Epithelial cell of proximal tubule (primary cell): ENCODE measurements around the gene PCDHB1. TPM values are rescaled to one million over a fixed set of nuclear protein-coding genes. Genes with fewer than 3 reads are reported as not detected.
A peak's percentile ranks its signal among the peaks of the same experiment; 100 is the strongest.

Experiments used
- DNase-seq: peaks from one replicate; pipeline ENCODE4 v3.0.0-alpha.2; 2011; ENCODE audit warnings: low read depth
- H3K4me3 ChIP-seq: 2 replicates; pipeline ENCODE4 v1.5.1; 2011; ENCODE audit warnings: low read depth, mild to moderate bottlenecking, low read length
- CTCF ChIP-seq: conservative IDR thresholded peaks from 2 replicates; pipeline ENCODE4 v1.5.1; 2012; ENCODE audit warnings: low read depth, mild to moderate bottlenecking, low read length
- total RNA-seq: library from RNA; depleted of rRNA; stranded (reverse); fragments of >200 nt; gene quantifications from 2 replicates; pipeline ENCODE4 v1.2.3, GENCODE V29; 2015

The PCDHB1 gene
- total RNA-seq, 1 donor from 2014 or later: not detected

GRCh38 chr5:141039517-141039916, 11.7 kb upstream of the PCDHB1 start:
- DNase-seq: no peak
- peak overlapping the region; percentile 61 for H3K4me3 ChIP-seq
- no peak for TF ChIP-seq CTCF

- peak; percentile 64 for TF ChIP-seq CTCF
- peak overlapping the region; percentile 61 for H3K4me3 ChIP-seq
- DNase-seq: peak; percentile 26
Measured at GRCh38 chr5:141040093-141040770, 10.9 kb upstream of the PCDHB1 start.

GRCh38 chr5:141040771-141041426, 10.3 kb upstream of the PCDHB1 start:
- H3K4me3 ChIP-seq: peak overlapping the region; percentile 61
- peak; percentile 74 for DNase-seq
- peak; percentile 75 for TF ChIP-seq CTCF

GRCh38 chr5:141041427-141041785, 9.8 kb upstream of the PCDHB1 start:
- TF ChIP-seq CTCF: no peak
- DNase-seq: no peak
- no peak overlapping the region for H3K4me3 ChIP-seq

- no peak overlapping the region for H3K4me3 ChIP-seq
- TF ChIP-seq CTCF: no peak
- DNase-seq: no peak
Measured at GRCh38 chr5:141042555-141042954, 8.6 kb upstream of the PCDHB1 start.

- no peak for TF ChIP-seq CTCF
- no peak for DNase-seq
- H3K4me3 ChIP-seq: peak overlapping the region; percentile 60
Measured at GRCh38 chr5:141051521-141051866, 320 bp downstream of the PCDHB1 start.

GRCh38 chr5:141077826-141078225, 26.7 kb downstream of the PCDHB1 start:
- H3K4me3 ChIP-seq: peak overlapping the region; percentile 10
- TF ChIP-seq CTCF: no peak
- DNase-seq: no peak
